Measurements from ENCODE around the gene CLPTM1L.

DNA sequence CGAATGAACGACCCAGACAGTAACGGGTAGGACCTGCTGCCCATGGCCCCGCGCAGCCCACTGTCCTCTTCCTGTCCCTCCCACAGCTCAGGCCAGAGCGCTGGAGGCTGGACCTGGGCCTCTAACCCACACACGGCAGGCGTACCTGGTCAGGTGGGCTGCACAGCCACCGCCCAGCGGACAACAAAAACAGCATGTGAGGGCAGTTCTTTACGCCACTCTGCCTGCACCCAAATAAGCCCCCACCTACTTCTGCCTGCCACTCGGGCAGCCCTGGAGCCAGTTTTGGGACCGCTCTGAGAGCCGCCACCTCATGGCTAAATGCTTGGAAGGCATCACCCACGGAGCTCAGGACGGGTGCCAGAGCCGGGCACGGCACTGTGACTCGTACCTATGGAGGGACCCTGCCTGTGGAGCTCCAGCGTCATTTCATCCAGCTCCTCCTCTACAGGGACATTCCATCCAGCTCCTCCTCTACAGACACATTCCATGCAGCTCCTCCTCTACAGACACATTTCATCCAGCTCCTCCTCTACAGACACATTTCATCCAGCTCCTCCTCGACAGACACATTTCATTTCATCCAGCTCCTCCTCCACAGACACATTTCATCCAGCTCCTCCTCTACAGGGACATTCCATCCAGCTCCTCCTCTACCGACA lies 18.9 kb downstream of the CLPTM1L start:
- TF ChIP-seq SUZ12 (IDR thresholded peaks at IDR 0.05): no peak
- TF ChIP-seq ZNF384 (IDR thresholded peaks at IDR 0.05): no peak
- TF ChIP-seq FOXM1 (IDR thresholded peaks at IDR 0.05; ENCODE audit: borderline replicate concordance): no peak
- TF ChIP-seq HDGF (IDR thresholded peaks at IDR 0.05; ENCODE audit: borderline replicate concordance): no peak
- no peak for TF ChIP-seq ELF4 (IDR thresholded peaks at IDR 0.05)

Data from HEK293T (cell line).